Omental fat pad (tissue), 4 donors: ENCODE results near the gene L3MBTL4. TPM values are rescaled to one million over a fixed set of nuclear protein-coding genes. Genes with fewer than 3 reads are reported as not detected.

Source experiments
- ATAC-seq: fragments of 150-250 bp; one replicate; pipeline ENCODE4 v1.9.1; 2016; ENCODE audit warnings: mild to moderate bottlenecking, moderate library complexity; ENCODE audit not compliant: low FRiP score
- DNase-seq: peaks from one replicate; pipeline ENCODE4 v3.0.0-alpha.2; 2019; ENCODE audit warnings: low spot score
- total RNA-seq, 4 donors: library from RNA; depleted of rRNA; stranded (reverse); fragments of >200 nt; gene quantifications; one replicate each; pipeline ENCODE4 v1.1.0, GENCODE V29; 2016
- TF ChIP-seq, protein P1 (sequence below), 3 donors: fragments of 450-650 bp; IDR thresholded peaks; one replicate each; pipeline ENCODE4 v1.5.1; 2016 to 2017; ENCODE audit warnings: antibody characterized with exemption in 3 of 3, mild to moderate bottlenecking in 3 of 3, moderate library complexity in 2 of 3

L3MBTL4 gene
- total RNA-seq, 4 donors from 2014 or later, result 7.2 to 14.8 (median 8.3) TPM

DNA sequence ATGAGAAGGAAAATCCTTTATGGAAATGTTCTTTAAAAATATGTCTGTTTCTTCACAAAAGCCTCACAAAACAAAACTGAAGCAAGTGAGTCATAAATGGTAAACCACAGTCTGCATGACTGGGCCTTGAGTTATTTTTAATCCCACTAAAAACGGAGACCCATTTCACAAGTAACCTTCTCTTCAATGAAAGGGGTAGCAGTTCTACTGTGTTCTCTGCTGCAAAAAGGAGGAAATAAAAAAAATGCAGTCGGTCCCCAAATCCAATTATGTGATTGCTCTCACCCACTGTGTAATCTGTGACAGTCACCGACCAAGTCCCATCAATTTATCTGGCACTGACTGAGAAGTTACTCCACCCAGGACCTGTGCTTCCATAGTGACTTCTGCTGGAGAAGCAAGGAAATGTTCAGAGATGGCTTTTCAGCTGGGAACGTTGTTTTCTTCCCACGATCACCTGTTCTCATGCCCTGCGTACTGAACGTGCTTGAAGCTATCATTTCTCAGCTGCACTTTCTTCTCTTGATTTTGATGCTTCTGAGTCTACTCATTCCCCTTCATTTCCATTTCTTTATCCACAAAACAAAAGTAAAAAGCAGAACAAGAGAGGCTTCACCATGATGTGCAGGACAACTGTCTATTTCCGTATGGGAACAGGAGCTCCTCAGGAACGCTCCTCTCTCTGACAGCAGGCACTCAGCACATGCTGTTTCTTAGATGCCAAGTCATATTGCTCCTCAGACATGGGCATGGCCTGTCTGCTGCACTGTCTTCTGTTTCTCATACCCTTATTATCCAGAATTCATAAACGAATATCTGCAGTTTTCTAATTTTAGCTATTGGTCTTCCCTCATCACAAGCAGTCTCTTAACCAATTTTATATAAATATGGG, 439.4 kb downstream of the L3MBTL4 start:
- DNase-seq, result no peak
- ATAC-seq, result no peak
- TF ChIP-seq, protein P1, sequence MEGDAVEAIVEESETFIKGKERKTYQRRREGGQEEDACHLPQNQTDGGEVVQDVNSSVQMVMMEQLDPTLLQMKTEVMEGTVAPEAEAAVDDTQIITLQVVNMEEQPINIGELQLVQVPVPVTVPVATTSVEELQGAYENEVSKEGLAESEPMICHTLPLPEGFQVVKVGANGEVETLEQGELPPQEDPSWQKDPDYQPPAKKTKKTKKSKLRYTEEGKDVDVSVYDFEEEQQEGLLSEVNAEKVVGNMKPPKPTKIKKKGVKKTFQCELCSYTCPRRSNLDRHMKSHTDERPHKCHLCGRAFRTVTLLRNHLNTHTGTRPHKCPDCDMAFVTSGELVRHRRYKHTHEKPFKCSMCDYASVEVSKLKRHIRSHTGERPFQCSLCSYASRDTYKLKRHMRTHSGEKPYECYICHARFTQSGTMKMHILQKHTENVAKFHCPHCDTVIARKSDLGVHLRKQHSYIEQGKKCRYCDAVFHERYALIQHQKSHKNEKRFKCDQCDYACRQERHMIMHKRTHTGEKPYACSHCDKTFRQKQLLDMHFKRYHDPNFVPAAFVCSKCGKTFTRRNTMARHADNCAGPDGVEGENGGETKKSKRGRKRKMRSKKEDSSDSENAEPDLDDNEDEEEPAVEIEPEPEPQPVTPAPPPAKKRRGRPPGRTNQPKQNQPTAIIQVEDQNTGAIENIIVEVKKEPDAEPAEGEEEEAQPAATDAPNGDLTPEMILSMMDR (IDR thresholded peaks at IDR 0.05), result no peak

DNA sequence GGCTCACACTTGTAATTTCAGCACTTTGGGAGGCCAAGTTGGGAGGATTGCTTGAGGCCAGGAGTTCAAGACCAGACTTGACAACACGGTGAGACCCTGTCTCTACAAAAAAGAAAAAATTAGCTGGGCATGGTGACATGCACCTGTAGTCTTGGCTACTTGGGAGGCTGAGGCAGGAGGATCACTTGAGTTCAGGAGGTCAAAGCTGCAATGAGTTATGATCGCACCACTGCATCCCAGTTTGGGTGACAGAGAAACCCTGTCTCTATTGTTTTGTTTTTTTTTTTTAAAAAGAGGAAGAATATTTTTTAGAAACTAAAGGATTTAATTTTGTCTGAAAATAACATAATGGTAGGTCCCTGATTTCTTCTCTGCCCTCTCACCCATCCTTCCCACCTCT, 440.0 kb downstream of the L3MBTL4 start:
- no peak for DNase-seq
- TF ChIP-seq, protein P1 (IDR thresholded peaks at IDR 0.05), result no peak
- ATAC-seq, result no peak

DNA sequence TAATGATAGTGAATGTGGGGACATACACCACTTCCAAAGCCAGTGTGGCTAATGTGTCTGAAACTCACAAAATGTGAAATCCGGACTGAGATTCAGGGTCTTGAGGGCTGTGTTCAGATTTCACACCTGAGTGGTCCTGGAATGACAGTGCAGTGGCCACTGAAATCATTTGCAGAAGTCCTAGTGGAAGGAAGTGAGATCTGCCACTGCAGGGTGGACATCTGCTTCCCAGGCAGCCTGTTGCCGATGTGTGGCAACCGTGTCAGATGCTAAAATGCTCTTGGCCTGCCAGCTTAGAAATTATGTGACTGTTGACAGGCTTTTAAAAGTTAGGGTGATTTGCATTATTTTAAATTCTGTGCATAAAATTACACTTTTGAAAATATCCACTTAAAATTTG, 441.6 kb downstream of the L3MBTL4 start:
- DNase-seq, result no peak
- TF ChIP-seq, protein P1 (IDR thresholded peaks at IDR 0.05), result no peak
- no peak for ATAC-seq

DNA sequence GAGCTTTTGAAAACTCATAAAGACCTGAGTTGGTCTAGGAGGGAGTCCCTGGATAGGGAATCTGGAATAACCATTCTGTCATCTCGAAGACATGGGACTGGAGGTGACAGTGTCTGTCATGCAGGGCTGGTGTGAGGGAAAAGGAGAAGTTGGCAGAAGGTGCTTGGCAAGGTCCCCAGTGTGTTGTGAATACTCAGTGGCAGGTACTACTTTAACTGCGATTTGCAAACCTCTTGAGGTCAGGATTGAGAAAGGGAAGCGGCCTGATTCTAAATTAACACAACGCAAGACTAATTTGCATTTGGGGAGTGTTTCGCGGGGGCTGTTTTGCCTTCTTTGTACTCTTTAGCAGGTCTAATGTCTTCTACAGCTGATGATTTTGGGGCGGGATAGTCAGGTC, 442.4 kb downstream of the L3MBTL4 start:
- TF ChIP-seq, protein P1 (IDR thresholded peaks at IDR 0.05), result no peak
- ATAC-seq (no peak), DNase-seq (no peak)

DNA sequence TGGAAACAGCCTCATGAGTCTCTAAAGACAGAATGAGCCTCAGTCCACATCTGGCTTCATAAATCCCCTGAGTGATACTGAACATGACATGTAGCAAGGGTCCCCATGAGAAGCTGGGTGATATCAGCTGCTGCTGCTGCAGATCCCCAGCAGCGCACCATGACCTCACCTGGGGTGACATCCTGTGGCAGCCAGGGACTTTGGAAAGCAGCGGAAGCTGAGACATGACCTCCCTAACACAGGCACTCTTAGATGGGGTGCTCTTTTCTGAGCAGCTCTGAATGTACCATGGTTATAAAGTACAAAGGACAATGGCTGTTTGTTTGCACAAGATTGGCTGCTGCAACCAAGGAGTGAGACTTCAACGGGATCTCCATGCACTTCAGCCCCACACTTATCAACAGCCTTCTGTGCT, 444.7 kb downstream of the L3MBTL4 start:
- DNase-seq (no peak), ATAC-seq (no peak)
- TF ChIP-seq, protein P1 (IDR thresholded peaks at IDR 0.05), result no peak

DNA sequence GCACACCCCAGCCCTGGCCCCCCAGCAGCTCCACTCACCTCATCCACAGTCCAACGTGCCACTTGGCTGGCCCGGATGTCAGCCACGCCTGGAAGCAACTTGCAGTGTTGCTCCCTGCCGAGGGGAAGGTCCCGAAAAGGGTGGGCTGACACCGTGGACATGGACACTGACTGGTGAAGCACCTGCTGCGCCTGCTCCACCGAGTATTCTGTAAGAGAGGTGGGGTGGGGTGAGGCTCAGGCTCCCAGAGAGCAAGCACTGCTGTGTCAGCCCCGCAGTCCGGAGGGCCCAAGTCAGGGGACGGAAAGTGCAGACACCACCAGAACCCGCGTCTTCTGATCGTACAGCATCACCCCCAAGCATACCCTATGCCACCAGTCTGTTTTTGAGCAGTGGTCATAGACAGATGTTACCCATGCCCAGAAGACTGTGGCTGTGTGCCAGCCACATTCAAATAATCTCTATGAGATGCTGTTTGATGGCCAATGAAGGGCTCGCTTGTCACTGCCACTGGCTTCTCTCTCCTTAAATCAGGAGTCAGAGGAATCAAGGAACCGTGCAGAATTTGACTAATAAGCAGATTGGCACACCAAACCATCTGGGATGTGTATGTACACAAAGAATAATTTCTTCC, 445.2 kb downstream of the L3MBTL4 start:
- TF ChIP-seq, protein P1 (IDR thresholded peaks at IDR 0.05), result no peak
- no peak for ATAC-seq
- no peak for DNase-seq
